ENCODE results near the gene MEGF11.

The MEGF11 gene

DNA sequence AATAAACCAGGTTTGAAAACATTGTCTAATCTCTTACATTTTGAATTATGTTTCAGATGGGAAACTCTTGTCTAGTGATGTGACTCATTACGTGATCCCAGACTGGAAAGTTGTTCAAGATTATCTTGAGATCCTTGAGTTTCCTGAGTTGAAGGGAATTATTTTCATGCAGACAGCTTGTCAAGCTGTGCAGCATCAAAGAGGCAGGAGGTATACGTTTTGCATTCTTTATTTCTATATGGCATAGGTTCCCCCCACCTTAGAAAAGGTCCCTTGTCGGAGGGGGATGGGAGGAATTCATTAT is 41.3 kb upstream of the MEGF11 start:
- H2AFZ ChIP-seq (ENCODE audit: low read depth, low read length): peak overlapping the region; percentile 77; the same call in 1 of the 2 replicates
- H3K36me3 ChIP-seq (replicated peaks; ENCODE audit: low read depth, low read length): peaks cover 14% of the 10 kb centered on the region
- no peaks in the 10 kb centered on the region for H4K20me1 ChIP-seq (ENCODE audit: insufficient read depth, low read length)
- peak overlapping the region; percentile 99 for H3K4me2 ChIP-seq (ENCODE audit: low read length)
- peak overlapping the region; percentile 94 for H3K4me3 ChIP-seq (ENCODE audit: low read length)
- H3K27me3 ChIP-seq (ENCODE audit: low read depth, low read length): no peaks in the 10 kb centered on the region
- TF ChIP-seq EZH2phosphoT487 (IDR thresholded peaks at IDR 0.05; ENCODE audit: low read depth): no peak
- TF ChIP-seq, protein P1, sequence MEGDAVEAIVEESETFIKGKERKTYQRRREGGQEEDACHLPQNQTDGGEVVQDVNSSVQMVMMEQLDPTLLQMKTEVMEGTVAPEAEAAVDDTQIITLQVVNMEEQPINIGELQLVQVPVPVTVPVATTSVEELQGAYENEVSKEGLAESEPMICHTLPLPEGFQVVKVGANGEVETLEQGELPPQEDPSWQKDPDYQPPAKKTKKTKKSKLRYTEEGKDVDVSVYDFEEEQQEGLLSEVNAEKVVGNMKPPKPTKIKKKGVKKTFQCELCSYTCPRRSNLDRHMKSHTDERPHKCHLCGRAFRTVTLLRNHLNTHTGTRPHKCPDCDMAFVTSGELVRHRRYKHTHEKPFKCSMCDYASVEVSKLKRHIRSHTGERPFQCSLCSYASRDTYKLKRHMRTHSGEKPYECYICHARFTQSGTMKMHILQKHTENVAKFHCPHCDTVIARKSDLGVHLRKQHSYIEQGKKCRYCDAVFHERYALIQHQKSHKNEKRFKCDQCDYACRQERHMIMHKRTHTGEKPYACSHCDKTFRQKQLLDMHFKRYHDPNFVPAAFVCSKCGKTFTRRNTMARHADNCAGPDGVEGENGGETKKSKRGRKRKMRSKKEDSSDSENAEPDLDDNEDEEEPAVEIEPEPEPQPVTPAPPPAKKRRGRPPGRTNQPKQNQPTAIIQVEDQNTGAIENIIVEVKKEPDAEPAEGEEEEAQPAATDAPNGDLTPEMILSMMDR (IDR thresholded peaks at IDR 0.05; ENCODE audit: low read depth, low read length): no peak
- H3K4me1 ChIP-seq (ENCODE audit: low read length): peaks cover 24% of the 10 kb centered on the region
- H3K79me2 ChIP-seq (ENCODE audit: low read length): peaks cover 30% of the 10 kb centered on the region
- peak overlapping the region; percentile 83 for H3K9ac ChIP-seq (ENCODE audit: low read length)
- H3K9me3 ChIP-seq (ENCODE audit: insufficient read depth, low read length): no peaks in the 10 kb centered on the region
- H3K27ac ChIP-seq (ENCODE audit: low read length): peak overlapping the region; percentile 80

DNA sequence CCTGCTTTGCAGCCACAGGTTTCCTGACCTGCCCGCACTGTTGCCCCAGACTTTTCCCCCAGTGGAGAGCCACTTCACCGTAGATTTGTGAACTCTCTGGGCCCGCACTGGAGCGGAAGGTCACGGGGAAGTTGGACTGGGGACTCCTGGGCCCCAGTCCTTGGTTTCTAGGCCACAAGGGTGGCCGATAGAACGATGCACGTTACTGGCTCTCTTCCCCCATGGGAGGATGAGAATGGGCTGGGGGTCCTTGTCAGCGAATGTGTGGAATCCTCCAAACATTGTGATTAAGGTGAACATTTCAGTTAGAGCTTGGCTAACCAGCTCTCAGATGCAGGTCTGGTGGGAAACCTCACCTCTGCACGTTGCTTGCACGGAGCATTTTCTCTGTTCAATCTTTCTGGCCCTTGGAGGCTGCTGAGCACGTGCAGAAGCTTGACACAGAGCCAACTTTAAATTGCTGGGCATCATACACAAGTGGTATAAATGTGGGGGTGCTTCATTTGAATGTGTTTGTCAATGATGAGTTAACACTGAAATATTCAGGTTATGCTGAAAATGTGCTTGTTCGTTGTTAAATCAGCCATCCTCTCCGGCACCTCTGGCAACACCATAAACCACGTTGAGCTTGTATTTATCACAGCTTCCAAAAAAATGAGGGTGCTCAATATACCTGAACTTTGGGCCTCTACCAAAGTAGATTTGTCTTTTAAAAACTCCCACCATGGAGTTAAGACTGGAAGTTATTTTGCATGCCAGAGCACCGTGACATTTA is 40.8 kb upstream of the MEGF11 start:
- Histone ChIP-seq H4K20me1 (ENCODE audit: insufficient read depth, low read length) (no peaks in the 10 kb centered on the region), H3K27ac (ENCODE audit: low read length) (peak overlapping the region; percentile 80), H3K4me1 (ENCODE audit: low read length) (peaks cover 24% of the 10 kb centered on the region), H3K79me2 (ENCODE audit: low read length) (peaks cover 30% of the 10 kb centered on the region), H3K9me3 (ENCODE audit: insufficient read depth, low read length) (no peaks in the 10 kb centered on the region), H3K4me2 (ENCODE audit: low read length) (peak overlapping the region; percentile 99), H3K27me3 (ENCODE audit: low read depth, low read length) (no peaks in the 10 kb centered on the region), H3K9ac (ENCODE audit: low read length) (peak overlapping the region; percentile 83), H3K36me3 (replicated peaks; ENCODE audit: low read depth, low read length) (peaks cover 14% of the 10 kb centered on the region), H3K4me3 (ENCODE audit: low read length) (peak overlapping the region; percentile 94), H2AFZ (ENCODE audit: low read depth, low read length) (peak overlapping the region; percentile 77)
- TF ChIP-seq, protein P1 (IDR thresholded peaks at IDR 0.05; ENCODE audit: low read depth, low read length): no peak
- TF ChIP-seq EZH2phosphoT487 (IDR thresholded peaks at IDR 0.05; ENCODE audit: low read depth): no peak

DNA sequence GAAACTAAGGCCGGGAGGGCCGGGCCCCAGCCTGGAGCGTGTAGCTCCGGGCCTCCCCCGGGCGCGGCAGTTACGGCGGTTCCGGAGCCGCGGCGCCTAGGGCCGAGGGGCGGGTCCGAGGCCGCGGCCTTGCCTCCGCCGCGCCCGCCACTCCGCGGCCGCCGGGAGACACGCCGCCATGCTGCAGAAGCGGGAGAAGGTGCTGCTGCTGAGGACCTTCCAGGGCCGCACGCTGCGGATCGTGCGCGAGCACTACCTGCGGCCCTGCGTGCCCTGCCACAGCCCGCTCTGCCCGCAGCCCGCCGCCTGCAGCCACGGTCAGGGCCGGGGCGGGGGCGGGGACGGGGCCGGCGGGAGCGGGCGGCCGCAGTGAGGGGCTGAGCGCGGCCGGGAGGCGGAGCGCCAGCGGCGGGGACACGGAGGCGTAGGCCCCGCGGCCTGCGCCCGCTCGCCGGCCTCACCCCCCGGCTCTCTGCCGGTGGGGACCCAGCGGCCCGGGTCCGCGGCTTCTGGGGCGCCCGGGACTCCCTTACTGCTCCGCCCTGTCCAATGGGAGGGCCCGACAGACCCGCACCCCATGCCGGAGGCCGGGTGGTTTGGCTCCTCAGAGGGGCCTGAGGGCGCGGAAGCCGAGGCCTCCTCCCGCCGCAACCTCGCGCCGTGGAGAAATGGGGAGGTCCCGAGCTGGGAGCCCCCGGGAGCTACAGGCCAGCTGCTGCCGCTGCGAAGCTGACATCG is 40.0 kb upstream of the MEGF11 start, which contains the start of gene DIS3L:
Gene DIS3L, plus strand, starts transcription at position 150 of the 738 bp plus-strand sequence. Its CDS starts 29 bp downstream, at position 179.
- H2AFZ ChIP-seq (ENCODE audit: low read depth, low read length): peak within 1 kb of the TSS; percentile 96
- no peaks in the 10 kb centered on the region for H4K20me1 ChIP-seq (ENCODE audit: insufficient read depth, low read length)
- H3K4me1 ChIP-seq (ENCODE audit: low read length): peaks cover 24% of the 10 kb centered on the region
- no peaks in the 10 kb centered on the region for H3K9me3 ChIP-seq (ENCODE audit: insufficient read depth, low read length)
- no peak for TF ChIP-seq EZH2phosphoT487 (IDR thresholded peaks at IDR 0.05; ENCODE audit: low read depth)
- TF ChIP-seq, protein P1 (IDR thresholded peaks at IDR 0.05; ENCODE audit: low read depth, low read length): no peak
- H3K4me3 ChIP-seq (ENCODE audit: low read length): peak within 1 kb of the TSS; percentile 94
- H3K36me3 ChIP-seq (replicated peaks; ENCODE audit: low read depth, low read length): peaks cover 11% of the 10 kb centered on the region
- peaks cover 30% of the 10 kb centered on the region for H3K79me2 ChIP-seq (ENCODE audit: low read length)
- H3K9ac ChIP-seq (ENCODE audit: low read length): peak within 1 kb of the TSS; percentile 83
- peak within 1 kb of the TSS; percentile 80 for H3K27ac ChIP-seq (ENCODE audit: low read length)
- peak within 1 kb of the TSS; percentile 99 for H3K4me2 ChIP-seq (ENCODE audit: low read length)
- H3K27me3 ChIP-seq (ENCODE audit: low read depth, low read length): no peaks in the 10 kb centered on the region

Data from OCI-LY3 (cell line).